ENCODE data around the gene GZMM.

The GZMM gene

DNA sequence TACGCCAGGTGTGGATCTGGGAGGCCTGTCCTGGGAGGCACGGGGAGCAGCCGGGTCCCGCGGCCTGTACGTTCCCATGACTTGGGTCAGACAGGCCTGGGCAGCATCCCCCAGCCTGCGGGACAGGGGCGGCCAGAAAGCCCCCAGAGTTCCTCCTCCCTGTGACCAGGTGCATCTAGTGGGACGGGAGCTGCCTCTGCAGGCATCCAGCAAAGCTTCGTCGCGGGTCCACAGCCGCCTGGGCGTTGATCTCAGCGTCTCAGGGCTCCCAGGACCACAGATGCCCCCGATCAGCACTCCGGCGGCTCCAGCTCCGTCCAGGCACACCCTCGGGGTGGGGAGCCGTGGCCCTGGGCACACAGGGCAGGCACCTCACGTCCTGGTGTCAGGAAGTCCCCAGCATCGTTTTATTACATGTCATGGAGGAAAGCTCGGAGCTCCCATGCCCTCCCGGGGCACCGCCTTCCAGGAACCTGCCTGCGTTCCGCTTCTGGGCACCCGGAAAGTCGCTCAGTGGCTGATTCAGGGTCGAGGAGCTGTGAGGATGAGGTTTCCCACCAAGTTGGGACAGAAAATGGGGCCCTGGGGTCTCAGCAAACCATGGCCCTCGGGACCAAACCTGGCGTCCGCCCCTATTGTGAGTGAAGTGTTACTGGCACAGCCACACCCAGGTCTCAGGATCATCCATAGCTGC lies 1.5 kb upstream of the GZMM start:
- TF ChIP-seq, protein P1, sequence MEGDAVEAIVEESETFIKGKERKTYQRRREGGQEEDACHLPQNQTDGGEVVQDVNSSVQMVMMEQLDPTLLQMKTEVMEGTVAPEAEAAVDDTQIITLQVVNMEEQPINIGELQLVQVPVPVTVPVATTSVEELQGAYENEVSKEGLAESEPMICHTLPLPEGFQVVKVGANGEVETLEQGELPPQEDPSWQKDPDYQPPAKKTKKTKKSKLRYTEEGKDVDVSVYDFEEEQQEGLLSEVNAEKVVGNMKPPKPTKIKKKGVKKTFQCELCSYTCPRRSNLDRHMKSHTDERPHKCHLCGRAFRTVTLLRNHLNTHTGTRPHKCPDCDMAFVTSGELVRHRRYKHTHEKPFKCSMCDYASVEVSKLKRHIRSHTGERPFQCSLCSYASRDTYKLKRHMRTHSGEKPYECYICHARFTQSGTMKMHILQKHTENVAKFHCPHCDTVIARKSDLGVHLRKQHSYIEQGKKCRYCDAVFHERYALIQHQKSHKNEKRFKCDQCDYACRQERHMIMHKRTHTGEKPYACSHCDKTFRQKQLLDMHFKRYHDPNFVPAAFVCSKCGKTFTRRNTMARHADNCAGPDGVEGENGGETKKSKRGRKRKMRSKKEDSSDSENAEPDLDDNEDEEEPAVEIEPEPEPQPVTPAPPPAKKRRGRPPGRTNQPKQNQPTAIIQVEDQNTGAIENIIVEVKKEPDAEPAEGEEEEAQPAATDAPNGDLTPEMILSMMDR (conservative IDR thresholded peaks at IDR 0.05; ENCODE audit: low read depth, low read length), result no peak
- no peak for DNase-seq (ENCODE audit: low read depth)
- H3K4me3 ChIP-seq (ENCODE audit: low read length), result no peak overlapping the region

DNA sequence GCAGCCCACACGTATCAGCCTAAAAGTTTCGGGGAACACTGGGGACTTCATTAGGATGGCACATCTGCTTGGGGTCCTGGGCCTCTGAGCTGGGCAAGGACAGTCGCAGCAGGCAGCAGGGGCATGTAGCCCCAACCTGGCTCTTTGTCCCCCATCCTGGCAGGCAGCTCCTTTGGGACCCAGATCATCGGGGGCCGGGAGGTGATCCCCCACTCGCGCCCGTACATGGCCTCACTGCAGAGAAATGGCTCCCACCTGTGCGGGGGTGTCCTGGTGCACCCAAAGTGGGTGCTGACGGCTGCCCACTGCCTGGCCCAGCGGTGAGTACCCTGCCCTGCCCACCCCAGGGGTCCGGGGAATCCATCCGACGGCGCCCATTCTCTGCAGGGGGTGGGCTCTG lies 3.3 kb downstream of the GZMM start:
- no peak overlapping the region for H3K4me3 ChIP-seq (ENCODE audit: low read length)
- DNase-seq (ENCODE audit: low read depth), result no peak
- TF ChIP-seq, protein P1 (conservative IDR thresholded peaks at IDR 0.05; ENCODE audit: low read depth, low read length), result no peak

DNA sequence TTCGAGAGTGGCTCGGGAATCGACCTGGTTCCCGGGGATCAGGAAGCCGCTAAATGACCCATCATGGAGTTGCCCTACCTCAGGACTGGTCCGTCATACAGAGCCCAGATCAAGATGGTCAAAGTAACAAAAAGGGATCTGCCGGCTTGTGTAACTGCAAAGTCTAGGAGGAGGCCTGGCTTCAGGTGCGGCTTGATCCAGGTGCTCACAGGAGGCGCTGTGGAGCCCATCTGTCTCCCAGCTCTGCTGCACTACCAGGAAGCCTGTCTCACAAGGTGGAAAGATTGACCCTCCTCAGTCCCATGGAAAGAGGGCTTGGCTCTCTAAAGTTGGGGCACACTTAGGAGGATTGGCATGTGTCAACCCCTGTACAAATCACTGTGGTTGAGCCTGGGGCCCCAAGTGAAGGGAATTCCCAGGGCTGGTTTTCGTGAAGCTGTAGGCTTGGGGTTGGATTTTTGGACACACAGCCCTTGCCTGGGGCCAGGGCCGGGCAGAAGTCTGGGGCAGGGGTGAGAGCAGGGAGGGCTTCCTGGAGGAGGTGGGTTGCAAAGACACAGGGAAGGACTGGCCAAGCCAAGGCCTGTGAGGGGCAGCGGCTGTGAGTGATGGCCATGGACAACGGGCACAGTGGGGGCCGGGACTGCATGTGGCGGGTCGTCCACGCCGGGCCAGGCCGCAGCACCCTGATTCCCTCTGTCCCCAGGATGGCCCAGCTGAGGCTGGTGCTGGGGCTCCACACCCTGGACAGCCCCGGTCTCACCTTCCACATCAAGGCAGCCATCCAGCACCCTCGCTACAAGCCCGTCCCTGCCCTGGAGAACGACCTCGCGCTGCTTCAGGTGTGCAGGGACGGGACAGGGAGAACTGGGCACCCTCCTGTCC lies 4.2 kb downstream of the GZMM start:
- no peak overlapping the region for H3K4me3 ChIP-seq (ENCODE audit: low read length)
- TF ChIP-seq, protein P1 (conservative IDR thresholded peaks at IDR 0.05; ENCODE audit: low read depth, low read length), result no peak
- no peak for DNase-seq (ENCODE audit: low read depth)

DNA sequence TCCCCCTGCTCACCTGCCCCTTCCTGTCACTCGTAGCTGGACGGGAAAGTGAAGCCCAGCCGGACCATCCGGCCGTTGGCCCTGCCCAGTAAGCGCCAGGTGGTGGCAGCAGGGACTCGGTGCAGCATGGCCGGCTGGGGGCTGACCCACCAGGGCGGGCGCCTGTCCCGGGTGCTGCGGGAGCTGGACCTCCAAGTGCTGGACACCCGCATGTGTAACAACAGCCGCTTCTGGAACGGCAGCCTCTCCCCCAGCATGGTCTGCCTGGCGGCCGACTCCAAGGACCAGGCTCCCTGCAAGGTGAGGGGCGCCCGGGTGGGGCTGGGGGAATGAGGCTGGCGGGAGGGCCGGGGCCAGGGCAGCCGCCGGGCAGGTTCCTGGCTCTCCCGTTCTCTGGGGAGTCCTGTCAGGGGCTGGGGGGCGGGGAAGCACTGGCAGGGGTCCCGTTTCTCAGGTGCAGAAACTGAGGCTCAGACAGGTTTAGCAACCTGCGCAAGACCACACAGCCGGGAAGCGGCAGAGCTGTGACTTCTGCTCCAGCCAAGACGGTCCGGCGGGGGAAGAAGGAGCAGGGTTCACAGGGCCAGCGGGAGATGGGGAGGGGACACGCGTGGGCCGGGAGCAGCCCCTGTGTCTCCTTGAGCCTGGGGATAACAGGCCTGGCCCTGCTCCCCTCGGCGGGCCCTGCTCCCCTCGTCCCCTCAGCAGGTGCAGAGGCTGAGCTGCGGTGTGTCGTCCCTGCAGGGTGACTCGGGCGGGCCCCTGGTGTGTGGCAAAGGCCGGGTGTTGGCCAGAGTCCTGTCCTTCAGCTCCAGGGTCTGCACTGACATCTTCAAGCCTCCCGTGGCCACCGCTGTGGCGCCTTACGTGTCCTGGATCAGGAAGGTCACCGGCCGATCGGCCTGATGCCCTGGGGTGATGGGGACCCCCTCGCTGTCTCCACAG lies 5.3 kb downstream of the GZMM start:
- TF ChIP-seq, protein P1 (conservative IDR thresholded peaks at IDR 0.05; ENCODE audit: low read depth, low read length), result no peak
- DNase-seq (ENCODE audit: low read depth), result no peak
- no peak overlapping the region for H3K4me3 ChIP-seq (ENCODE audit: low read length)

DNA sequence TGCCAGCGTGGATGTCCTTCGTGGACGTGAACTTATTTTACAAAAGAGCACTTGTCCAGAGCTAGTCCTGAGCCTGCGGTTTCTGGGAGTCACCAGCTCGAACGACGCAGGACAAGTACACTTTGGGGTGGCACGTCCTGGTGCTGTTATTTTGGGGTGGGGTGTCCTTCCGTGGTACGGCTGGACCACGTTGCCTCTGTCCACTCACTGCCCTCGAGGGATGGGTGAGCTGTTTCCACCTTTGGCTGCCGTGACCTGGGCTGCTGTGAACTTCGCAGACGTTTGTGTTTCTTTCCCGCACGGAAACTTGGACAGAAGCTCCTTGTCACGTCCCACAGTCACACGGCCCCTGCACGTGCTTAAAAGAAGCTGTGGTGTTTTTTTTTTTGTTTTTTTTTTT lies 11.0 kb downstream of the GZMM start:
- TF ChIP-seq, protein P1 (conservative IDR thresholded peaks at IDR 0.05; ENCODE audit: low read depth, low read length), result no peak
- H3K4me3 ChIP-seq (ENCODE audit: low read length), result no peak overlapping the region
- DNase-seq (ENCODE audit: low read depth), result no peak

DNA sequence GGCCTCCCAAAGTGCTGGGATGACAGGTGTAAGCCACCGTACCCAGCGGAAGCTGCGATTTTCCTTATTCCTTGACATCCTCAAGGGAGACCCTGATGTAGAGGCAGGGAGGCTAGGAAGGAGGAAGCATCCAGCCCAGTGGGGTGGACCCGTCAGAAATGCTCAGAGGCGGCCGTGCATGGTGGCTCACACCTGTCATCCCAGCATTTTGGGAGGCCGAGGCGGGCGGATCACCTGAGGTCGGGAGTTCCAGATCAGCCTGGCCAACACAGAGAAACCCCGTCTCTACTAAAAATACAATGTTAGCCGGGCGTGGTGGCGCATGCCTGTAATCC lies 11.6 kb downstream of the GZMM start:
- TF ChIP-seq, protein P1 (conservative IDR thresholded peaks at IDR 0.05; ENCODE audit: low read depth, low read length), result no peak
- no peak overlapping the region for H3K4me3 ChIP-seq (ENCODE audit: low read length)
- no peak for DNase-seq (ENCODE audit: low read depth)
